ENCODE data around the gene HYDIN.
"Not testable (repeated sequence)": the region's sequence is repeated elsewhere in the genome, so short reads cannot be mapped to it uniquely, and the experiment has no call there.

Gene HYDIN

DNA sequence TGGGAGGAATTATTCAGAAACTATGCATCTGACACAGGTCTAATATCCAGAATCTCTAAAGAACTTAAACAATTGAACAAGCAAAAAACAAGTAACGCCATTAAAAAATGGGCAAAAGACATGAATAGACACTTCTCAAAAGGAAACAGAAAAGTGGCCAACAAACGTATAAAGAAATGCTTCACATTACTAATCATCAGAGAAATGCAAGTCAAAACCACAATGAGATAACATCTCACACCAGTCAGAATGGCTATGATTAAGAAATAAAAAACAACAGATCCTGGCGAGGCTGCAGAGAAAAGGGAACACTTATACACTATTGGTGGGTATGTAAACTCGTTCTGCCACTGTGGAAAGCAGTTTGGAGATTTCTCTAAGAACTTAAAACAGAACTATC lies 379.2 kb downstream of the HYDIN start:
- DNase-seq (ENCODE audit: low spot score): not testable (repeated sequence)

DNA sequence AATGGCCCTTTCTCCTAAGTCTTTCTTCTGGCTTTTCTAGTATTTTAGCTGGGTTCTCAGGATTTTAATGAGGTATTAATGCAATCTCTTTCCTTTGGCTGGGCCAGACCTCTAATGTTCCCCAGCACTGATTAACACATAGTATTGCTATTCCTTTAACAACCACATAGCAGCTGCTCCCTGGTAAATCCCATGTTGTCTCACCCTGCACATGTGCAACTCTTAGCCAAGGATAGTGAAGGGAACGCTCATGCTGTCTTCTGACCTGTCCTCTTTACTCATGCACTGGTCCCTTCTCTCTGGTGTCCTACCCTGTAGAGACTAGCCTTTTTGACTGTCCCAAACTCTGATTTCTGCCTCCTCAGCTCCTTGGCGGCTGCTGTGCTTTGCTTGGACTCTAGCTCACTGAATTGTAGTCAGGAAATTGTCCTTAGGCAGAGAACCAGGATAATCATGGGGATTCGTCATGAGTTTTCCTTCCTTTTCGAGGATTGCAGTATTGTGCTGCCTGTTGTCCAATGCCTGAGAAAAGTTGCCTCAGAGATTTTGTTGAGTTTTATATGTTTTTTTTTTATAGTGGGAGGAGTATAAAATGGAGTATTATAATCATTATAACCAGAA lies 406.9 kb downstream of the HYDIN start:
- DNase-seq (ENCODE audit: low spot score): not testable (repeated sequence)

DNA sequence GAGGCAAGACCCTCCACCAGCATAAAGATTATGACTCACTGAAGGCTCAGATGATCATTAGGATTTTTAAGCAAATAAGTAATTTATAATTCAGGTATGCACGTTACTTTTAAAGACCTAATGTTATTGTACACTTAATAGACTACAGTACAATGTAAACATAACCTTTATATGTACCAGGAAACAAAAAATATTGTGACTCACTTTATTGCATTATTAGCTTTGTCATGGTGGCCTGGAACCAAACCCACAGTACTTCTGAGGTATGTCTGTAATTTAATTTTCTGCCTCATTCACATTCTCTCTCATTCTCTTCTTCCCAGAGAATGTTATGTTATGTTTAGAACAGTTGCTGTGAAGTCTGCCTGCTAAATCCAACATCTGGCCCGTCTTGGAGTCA lies 407.8 kb downstream of the HYDIN start:
- DNase-seq (ENCODE audit: low spot score): not testable (repeated sequence)

DNA sequence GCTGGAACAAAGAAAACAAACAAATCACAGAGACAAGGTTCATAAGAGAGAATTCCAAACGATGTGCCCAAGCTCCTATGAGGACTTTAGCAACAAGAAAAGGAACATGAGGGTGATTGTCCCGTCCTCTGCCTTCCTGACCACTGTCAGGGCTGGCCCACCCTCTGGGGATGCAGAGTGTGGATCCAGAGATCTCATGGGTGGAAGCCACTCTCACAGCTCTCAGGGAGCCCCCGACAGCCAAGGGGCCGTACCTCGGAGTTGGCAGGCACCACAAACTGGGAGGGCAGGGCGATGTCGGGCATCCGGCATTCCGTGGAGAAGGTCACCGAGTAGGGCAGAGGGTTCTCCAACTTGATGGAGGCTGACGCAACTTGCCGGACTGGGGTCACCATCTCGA lies 412.4 kb downstream of the HYDIN start:
- not testable (repeated sequence) for DNase-seq (ENCODE audit: low spot score)

DNA sequence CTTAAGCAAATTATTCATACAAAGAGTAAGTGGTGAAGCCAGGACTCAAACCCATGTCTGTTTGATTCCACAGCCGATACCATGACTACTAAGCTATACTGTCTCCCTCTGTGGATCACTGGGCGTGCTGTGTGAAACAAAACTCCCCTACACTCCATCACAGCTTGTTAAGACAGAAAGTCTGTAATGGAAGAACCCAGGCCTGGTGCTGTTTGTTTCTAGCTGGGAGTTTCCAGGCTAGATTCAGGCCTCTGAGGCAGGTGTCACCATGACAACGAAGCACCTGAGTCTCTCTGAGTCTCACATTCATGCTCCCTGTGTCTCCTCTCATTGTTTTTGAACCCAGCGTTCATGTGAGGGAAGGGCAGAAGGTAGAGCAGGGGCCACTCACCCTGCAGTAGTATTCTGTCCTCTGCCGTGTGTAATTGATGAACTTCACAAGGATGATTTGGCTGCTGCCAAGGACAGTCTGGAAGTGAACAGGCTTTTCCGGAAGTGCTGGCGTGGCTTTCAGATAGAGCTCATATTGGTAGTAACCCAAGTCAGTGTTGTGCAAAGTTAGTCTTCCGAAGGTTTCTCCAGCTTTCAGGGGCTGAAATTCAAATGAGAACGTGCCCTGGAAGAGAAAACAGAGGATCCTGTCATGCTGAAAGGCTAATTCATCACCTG lies 421.0 kb downstream of the HYDIN start:
- no peak for DNase-seq (ENCODE audit: low spot score)

DNA sequence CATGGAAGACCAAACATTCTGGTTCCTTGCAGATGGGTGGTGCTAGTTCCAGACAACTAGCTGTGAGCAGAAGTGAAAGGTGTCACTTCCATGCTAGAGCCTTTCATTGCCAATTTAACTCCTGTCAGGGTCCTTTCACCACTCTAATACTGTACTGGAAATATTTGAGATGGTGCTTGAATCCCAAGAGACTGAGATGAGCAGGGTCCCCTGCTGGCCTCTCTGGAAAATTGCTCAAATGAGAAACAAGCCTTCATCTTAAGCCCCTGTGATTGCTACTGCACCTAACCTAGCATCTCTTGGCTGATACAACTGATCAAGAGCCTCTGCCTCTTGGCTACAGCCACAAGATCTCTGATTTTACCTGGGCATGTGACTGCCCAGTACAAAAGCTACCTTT lies 422.2 kb downstream of the HYDIN start:
- DNase-seq (ENCODE audit: low spot score): no peak

DNA sequence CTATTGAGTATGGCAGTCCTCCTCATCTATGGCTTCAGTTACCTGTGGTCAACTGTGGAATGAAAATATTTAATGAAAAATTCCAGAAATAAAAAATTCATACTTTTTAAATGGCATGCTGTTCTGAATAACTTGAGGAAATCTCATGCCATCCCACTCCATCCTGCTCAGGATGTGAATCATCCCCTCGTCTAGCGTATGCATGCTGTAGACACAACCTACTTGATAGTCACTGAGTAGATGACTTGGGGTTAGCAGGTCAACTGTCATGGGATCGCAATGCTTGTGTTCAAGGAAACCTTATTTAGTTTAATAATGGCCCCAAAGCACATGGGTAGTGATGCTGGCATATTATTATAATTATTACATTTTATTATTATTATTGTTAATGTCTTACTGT lies 424.7 kb downstream of the HYDIN start:
- DNase-seq (ENCODE audit: low spot score): peak; percentile 62

DNA sequence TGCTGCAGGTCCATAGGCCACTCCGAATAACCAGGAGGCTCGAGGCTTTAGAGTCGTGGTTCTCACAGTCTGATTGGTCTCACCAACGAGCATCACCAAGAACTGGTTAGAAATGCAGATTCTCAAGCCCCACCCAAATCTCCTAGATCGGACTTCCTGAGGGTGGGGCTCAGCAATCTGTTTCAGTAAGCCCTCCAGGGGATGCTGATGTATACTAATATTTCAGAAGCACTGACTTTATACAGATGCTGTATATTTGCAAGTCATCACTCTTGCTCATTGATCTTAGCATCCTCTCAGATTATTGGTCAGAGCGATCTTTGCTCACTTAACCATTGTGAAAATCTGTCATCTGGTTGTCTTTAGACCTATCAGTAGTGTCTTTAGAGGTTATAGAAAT lies 425.1 kb downstream of the HYDIN start:
- no peak for DNase-seq (ENCODE audit: low spot score)

DNA sequence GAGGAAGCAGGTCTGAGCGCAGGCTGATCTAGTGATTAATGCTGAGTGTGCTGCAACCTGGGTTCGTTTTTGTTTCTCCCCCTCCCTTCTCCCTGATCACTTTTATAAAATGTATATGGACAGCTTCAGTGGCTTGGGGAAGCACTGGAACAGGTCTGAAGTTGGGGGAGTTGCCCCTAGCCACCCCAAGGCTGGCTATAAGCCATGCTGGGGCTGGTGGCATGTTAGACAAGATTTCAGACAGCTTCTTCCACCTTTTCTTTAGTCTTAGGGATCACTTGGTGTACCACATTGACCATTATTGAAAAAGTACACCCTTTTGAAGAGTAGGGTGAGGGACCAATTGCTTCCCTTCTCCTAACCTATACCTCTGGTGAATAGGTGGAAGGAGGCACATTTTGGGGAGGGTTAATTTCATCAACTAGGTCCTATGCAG lies 425.8 kb downstream of the HYDIN start:
- no peak for DNase-seq (ENCODE audit: low spot score)

DNA sequence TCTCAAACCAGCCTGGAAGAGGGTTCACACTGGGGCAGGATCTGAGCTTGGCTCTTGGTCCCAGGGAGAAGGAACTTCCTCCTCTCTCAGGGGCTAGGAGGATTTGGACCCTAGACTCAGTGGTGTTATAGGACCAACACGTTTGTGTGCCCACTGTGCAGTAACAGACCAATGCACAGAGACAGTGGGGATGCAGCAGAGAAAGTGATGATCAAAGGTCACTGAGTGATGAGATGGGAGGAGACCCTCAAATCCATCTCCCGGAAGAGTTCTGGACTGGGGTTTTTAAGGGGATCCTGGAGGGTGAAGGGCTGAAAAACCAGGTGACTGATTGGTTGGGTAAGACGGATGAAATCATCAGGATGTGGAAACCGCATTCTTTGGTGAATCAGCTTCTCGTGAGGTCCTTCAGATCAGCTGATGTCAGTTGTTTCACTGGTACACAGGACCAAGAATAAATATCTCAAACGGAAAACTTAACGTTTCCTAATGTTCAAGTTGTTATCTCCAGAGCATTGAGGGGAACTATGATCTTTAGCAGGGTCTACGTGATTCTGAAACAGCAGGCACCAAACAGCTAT lies 426.3 kb downstream of the HYDIN start:
- peak; percentile 57 for DNase-seq (ENCODE audit: low spot score)

DNA sequence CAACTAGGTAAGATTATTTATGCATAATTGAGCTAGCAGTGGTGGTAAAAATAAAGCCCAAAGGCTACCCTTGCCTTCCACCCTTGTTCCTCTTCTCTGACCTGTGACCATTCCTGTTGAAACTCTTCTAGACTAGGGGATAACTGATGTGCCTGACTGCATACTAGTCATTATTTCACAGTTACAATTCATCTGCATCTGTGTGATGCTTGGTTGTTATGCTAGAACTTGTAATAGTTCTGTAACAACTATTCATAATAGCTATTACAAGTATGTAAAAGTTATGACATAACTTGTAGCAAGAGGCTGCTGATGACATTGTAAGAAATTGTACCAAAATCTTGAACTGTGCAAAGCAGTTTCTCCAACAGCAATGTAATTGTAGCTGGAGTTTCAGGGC lies 427.2 kb downstream of the HYDIN start:
- no peak for DNase-seq (ENCODE audit: low spot score)

DNA sequence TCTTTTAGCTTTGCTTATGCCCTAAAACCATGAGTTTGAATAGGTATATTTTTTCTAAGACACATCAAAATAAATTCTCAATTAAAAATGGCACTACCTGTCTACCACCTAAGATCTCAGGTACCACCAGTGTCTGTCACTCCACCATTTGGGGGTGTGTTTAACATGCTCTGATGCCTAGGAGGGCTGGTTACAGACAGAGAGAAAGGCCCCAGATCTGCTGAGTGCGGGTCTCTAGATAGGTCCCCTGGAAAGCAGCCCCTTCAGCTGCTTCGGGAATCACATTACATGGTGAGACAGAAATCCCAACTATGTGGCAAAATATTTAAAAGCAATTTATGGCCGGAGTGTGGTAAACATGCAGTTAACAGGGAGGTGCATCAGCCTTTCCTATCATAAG lies 428.9 kb downstream of the HYDIN start:
- no peak for DNase-seq (ENCODE audit: low spot score)

DNA sequence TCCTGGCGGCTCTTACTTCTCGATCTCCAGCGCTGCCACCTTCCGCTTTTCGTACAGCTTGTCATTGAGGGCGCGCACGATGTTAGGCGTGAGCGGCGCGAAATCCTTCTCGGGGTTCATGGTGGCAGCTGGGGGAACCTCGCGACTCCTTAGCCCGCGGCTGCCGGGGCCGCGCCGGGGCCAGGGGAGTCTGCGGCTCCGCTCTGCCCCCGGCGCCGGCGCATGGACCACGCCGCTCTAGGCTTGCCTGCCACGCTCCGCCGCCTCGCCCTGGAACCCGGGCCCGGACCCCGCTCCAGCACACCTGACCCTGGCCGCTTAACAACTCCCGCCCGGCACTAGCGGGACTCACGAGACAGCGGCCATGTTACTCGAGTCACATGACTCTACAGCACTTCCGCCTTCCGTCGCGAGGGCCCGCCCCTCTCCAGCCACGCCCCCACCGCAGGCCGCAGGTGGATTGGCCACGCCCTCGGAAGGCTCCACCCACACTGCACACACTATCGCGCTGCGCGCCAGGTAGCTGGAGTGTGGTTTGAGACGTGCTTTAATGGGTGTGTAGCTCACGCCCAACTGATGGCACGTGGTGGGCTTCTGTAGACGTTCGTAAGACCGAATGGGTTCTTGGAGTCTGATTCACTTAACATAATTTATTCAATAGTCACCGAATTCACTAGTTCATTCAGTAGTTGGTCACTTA lies 429.6 kb downstream of the HYDIN start, which contains the start of gene VAC14:
TSS of gene VAC14 (minus strand) at position 378 of the 700 bp plus-strand sequence. CDS start at position 120, 258 bp downstream.
- peak; percentile 95 for DNase-seq (ENCODE audit: low spot score)

DNA sequence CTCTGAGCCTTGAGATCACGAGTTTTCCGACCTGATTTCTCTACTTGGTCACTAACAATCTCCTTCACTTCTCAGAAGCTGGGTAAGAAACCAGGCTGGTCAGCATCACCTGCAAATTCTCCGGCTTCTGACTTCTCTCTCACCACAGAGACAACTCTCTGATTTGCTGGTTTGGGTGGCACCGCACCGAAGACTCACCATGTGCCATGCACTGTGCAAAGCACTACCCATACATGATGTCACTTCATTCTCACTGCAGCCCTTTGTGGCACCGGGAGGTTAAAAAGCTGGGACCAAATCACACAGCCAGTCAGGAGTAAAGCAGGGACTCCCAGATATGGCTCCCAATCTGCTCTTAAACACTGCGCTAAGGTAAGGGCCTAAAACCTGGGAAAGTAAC lies 430.2 kb downstream of the HYDIN start:
- DNase-seq (ENCODE audit: low spot score): no peak

DNA sequence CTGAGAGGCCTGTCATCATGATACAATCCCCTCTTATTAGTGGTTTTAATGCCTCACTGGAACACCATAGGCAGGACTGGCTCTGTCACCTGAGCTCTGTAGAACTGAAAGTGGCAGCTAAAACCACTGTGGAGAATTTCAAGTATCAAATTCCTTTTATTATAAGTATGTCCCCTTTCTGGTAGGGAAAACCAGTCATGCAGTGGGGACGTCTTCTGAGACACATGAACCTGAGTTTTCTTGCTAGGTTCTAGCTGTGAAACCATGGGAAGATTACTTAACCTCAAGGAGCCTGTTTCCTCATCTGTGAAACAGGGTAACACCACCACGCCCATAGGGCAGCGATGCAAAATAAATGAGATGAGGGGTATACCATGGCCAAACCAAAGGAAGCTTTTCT lies 434.2 kb downstream of the HYDIN start:
- DNase-seq (ENCODE audit: low spot score): no peak

DNA sequence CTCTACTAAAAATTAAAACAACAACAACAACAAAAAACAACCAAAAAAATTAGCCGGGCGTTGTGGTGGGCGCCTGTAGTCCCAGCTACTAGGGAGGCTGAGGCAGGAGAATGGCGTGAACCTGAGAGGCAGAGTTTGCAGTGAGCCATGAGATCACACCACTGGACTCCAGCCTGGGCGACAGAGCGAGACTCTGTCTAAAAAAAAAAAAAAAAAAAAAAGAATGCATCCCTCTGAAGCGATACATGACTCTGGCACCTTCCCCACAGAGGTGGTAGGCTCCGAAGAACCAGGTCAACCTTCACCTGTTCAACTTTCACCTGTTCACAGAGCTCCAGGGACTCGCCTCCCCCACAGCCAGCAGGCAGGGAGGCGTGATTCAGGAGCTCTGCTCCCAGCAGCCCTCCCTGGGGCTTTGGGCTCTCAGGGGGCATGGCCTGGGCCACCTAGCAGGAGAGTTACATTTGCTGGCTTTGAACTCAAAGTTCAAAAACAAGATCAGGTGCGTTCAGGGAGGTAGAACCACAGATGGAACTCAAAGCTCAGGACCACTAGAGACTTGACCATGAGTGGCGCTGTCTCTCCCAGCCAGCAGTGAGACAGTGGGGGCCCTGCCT lies 435.1 kb downstream of the HYDIN start:
- no peak for DNase-seq (ENCODE audit: low spot score)

DNA sequence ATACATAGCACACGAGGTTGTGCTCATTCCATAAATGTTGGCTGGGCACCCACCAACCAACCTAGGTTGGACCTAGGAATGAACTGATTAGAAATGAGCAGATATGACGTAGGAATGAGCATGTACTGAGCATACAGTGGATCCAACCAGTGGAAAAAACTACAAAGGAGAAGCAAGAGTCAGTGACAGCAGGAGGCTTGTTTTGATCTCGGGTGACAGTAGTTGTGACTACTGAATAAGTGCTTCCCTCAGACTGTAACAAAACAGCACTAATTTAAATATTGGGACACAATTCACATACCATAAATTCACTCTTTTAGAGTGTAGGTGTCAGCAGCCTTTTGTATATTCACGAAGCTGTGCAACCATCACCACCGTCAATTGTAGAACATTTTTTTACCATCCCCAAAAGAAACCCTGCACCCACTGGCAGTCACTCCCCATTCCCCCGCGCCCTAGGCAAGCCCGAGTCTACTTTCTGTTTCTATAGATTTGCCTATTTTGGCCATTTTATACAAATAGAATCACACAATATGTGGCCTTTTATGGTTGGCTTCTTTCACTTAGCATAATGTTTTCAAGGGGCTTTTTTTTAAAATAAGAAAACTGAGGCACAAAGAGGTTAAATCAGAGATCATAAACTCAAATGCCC lies 436.5 kb downstream of the HYDIN start:
- DNase-seq (ENCODE audit: low spot score): no peak

DNA sequence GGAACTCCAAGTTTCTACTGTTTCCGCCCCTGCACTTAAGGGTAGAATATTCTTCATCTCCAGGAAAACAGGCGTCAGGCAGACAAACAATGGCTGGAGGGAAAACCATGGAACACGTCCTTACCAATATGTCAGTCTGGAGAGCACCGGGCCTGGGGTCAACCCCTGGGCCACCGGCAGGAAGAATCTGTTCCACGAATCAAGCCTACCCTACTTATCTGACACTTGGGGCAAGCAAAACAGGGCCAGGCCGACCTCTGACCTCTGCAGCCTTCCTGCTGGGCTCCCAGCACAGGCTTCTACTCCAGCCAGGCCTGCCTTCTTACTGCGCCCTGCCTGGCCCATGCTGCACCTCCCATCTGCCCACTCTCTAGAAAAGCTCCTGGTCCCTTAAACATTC lies 439.7 kb downstream of the HYDIN start:
- DNase-seq (ENCODE audit: low spot score): no peak

DNA sequence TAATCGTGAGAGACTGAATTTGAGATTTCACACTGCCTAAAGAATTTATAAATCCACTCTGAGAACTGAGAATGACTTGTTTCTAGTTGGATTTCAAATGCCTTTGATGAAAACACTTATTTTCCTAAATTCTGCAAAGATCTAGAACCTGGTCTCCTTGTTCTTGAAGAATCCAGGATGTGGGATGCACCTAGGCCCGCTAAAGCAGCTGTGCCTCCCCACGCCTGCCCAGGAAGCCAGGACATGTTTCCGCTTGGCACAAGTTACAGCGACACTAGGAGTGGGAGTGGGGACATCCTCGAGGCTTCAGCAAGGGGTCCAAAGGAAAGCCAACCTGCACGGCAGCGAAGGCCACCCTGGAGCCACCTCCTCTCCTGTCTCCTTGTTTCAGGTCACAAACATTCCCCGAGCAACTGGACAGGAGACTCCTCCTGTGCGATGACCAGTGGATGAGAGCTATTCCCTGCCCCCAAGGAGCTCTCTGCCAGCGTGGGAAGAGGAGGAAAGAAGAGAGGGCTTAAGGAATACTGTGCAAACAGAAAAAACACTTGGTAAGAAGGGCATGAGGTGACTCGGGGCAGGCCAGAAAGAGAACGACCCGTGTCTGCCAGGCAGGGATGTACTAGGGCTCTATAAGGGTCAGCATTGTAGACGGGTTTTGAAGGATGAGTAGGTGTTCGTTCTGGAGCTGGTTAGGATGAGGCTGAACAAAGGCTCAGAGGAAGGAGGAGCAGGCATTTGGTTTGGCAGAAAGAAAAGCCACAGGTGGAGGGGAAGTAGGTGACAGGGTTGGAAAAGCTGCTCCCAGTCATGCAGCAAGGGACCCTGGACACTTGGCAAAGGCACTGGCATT lies 440.7 kb downstream of the HYDIN start:
- DNase-seq (ENCODE audit: low spot score): peak; percentile 21

DNA sequence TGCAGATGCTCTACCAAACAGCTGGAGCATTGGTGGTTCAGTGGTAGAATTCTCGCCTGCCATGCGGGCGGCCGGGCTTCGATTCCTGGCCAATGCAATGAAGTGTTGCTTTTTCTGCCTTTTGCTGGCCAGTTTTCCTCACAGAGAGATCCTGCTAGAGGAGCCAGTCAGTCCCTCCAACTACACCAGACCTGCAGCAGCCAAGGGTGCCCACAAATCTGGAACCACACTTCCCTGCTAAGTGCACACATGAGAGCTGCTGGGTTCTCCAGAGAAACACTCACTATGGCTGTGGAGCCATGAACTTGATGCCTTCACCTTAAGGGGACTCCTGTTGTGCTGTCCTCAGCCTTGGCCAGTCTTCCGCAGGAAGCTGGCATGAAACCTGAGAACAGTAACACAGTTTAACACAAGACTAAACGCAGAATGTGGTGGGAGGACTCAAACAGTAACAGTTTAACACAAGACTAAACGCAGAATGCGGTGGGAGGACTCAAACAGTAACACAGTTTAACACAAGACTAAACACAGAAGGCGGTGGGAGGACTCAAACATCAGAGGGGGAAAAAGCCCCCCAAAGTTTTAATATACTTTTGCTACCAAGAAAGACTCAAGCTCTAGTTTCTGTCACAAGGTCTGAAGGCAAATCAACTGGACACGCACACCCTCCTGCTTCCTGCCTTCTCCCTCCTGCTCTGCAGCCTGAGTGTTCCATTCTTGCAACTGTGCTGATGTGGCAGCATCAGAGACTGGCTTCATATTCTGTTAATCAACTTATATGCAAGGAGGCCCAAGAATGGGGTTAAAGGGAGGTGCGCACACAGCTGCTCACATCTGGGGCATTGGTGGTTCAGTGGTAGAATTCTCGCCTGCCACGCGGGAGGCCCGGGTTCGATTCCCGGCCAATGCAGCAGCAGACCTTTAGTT lies 441.6 kb downstream of the HYDIN start:
- DNase-seq (ENCODE audit: low spot score): peak; percentile 65
